ENCODE data around the gene FAAP100. TPM values are rescaled to one million over a fixed set of nuclear protein-coding genes. Genes with fewer than 3 reads are reported as not detected.

The FAAP100 gene
- polyA plus RNA-seq, 1 of the 3 experiments (the other 2 are of a cell fraction), result 18.9 TPM

DNA sequence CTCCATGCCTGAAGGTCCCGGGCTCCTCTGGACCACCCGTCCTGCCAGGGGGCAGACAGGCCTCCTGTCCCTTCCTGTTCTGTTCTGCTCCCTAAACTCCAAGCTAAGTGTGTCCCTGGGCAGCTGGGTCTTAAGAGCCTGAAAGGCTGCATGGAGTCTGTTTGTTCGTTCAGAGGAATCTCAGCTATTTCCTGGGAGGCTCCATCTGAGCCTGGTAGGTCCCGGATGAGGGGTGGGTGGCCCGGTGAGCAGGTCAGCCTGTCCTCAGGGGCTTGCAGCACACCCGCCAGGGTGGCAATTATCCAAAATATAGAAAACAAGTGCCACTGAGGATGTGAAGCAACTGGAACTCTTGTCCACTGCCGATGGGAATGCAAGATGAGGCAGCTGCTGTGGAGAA is 52.1 kb downstream of the FAAP100 start:
- CTCF ChIA-PET, result interaction anchor here (1.2 to 1.9 kb wide), 3 partner anchors 15 to 104 kb away, joined by 3 to 5 read pairs (median 4); no protein-coding TSS in a partner anchor
- POLR2A ChIA-PET, result interaction anchor here (1.1 to 2.6 kb wide), 2 partner anchors 9 to 12 kb away, joined by 3 to 11 read pairs; partner anchors contain the start of gene ACTG1

DNA sequence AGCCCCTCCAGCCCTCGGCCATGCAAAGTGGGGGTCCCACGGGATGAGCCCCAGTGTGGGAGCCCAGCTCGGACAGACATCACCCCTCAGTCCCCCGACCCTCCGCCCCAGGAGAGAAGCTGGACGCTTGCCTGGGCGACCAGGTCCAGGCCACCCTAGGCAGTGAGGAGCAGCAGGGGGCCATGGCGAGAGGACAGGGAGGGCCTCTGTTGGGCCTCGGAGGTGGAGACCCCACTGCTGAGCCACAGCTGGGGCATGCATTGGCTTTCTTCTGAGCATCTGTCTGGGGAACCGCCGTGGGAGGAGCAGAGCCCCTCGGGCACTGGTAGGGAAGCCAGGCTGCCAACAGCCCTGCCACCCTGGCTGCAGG is 52.6 kb downstream of the FAAP100 start:
- WGBS (ENCODE audit: low lambda C conversion rate), result 85% methylated on average over 10 of the region's 12 CpGs
- no peaks in the 10 kb centered on the region for H3K9me2 ChIP-seq
- H3K4me2 ChIP-seq, result peak overlapping the region; percentile 17; the same call in 1 of the 2 replicates
- H3K9me3 ChIP-seq, result no peaks in the 10 kb centered on the region
- TF ChIP-seq EP300 (IDR thresholded peaks at IDR 0.05; ENCODE audit: borderline replicate concordance in 1 of 2, low read depth in 1 of 2, low read length in 1 of 2) (no peak), FOXM1 (IDR thresholded peaks at IDR 0.05; ENCODE audit: low read depth) (no peak), RCOR1 (IDR thresholded peaks at IDR 0.05; ENCODE audit: low read length) (no peak), FOXJ3 (CRISPR knock-in tag; IDR thresholded peaks at IDR 0.05) (no peak), TEAD4 (IDR thresholded peaks at IDR 0.05; ENCODE audit: borderline replicate concordance, insufficient read depth) (no peak), TAF1 (IDR thresholded peaks at IDR 0.05; ENCODE audit: borderline replicate concordance, low read depth, low read length) (no peak), RAD21 (IDR thresholded peaks at IDR 0.05; ENCODE audit: low read length) (no peak)
- TF ChIP-seq, protein P1, sequence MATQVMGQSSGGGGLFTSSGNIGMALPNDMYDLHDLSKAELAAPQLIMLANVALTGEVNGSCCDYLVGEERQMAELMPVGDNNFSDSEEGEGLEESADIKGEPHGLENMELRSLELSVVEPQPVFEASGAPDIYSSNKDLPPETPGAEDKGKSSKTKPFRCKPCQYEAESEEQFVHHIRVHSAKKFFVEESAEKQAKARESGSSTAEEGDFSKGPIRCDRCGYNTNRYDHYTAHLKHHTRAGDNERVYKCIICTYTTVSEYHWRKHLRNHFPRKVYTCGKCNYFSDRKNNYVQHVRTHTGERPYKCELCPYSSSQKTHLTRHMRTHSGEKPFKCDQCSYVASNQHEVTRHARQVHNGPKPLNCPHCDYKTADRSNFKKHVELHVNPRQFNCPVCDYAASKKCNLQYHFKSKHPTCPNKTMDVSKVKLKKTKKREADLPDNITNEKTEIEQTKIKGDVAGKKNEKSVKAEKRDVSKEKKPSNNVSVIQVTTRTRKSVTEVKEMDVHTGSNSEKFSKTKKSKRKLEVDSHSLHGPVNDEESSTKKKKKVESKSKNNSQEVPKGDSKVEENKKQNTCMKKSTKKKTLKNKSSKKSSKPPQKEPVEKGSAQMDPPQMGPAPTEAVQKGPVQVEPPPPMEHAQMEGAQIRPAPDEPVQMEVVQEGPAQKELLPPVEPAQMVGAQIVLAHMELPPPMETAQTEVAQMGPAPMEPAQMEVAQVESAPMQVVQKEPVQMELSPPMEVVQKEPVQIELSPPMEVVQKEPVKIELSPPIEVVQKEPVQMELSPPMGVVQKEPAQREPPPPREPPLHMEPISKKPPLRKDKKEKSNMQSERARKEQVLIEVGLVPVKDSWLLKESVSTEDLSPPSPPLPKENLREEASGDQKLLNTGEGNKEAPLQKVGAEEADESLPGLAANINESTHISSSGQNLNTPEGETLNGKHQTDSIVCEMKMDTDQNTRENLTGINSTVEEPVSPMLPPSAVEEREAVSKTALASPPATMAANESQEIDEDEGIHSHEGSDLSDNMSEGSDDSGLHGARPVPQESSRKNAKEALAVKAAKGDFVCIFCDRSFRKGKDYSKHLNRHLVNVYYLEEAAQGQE (IDR thresholded peaks at IDR 0.05; ENCODE audit: low read depth, low read length), result no peak
- ChIA-PET POLR2A (interaction anchor here (0.6 to 2.6 kb wide), 2 partner anchors 13 to 104 kb away, joined by 4 to 11 read pairs; partner anchors contain the start of gene ACTG1), CTCF (interaction anchor here (1.2 to 1.9 kb wide), 3 partner anchors 15 to 103 kb away, joined by 3 to 5 read pairs (median 4); no protein-coding TSS in a partner anchor)
- no peaks in the 10 kb centered on the region for H4K20me1 ChIP-seq (ENCODE audit: insufficient read depth)
- no peaks in the 10 kb centered on the region for H3K27me3 ChIP-seq (ENCODE audit: insufficient read depth)
- no peaks in the 10 kb centered on the region for H3K79me2 ChIP-seq (ENCODE audit: insufficient read depth)
- no peak overlapping the region for H3K27ac ChIP-seq (ENCODE audit: low read depth in 2 of 2, low read length in 1 of 2)
- DNase-seq, result no peak
- H3K36me3 ChIP-seq (replicated peaks in 1 of 2; ENCODE audit: control insufficient read depth in 1 of 2, insufficient read depth in 2 of 2, low read length in 1 of 2), result no peaks in the 10 kb centered on the region
- H2AFZ ChIP-seq (ENCODE audit: low read depth), result peak overlapping the region; percentile 32; the same call in 1 of the 2 replicates
- H3F3A ChIP-seq (replicated peaks; ENCODE audit: insufficient read depth), result peaks cover 5% of the 10 kb centered on the region
- H3K4me3 ChIP-seq (ENCODE audit: low read depth in 2 of 2, low read length in 1 of 2), result no peak overlapping the region
- peaks cover 0 to 4% of the 10 kb centered on the region in 2 experiments; a peak in 1 of 4 replicates for H3K4me1 ChIP-seq (ENCODE audit: control insufficient read depth in 1 of 2, insufficient read depth in 2 of 2, low read depth in 1 of 2, low read length in 1 of 2)
- no peak overlapping the region for H3K9ac ChIP-seq

More for the DNA sequence above, 52.1 kb downstream of the FAAP100 start:
- Histone ChIP-seq H3K36me3 (replicated peaks in 1 of 2; ENCODE audit: control insufficient read depth in 1 of 2, insufficient read depth in 2 of 2, low read length in 1 of 2) (no peaks in the 10 kb centered on the region), H3K4me1 (ENCODE audit: control insufficient read depth in 1 of 2, insufficient read depth in 2 of 2, low read depth in 1 of 2, low read length in 1 of 2) (no peaks in the 10 kb centered on the region; a peak in 1 of 4 replicates), H3K9me3 (no peaks in the 10 kb centered on the region), H3K4me3 (ENCODE audit: low read depth in 2 of 2, low read length in 1 of 2) (no peak overlapping the region), H3K9me2 (no peaks in the 10 kb centered on the region), H3K9ac (no peak overlapping the region), H4K20me1 (ENCODE audit: insufficient read depth) (no peaks in the 10 kb centered on the region), H3K79me2 (ENCODE audit: insufficient read depth) (no peaks in the 10 kb centered on the region), H3K27ac (ENCODE audit: low read depth in 2 of 2, low read length in 1 of 2) (no peak overlapping the region), H3F3A (replicated peaks; ENCODE audit: insufficient read depth) (peaks cover 10% of the 10 kb centered on the region), H3K27me3 (ENCODE audit: insufficient read depth) (no peaks in the 10 kb centered on the region), H2AFZ (ENCODE audit: low read depth) (peak overlapping the region; percentile 32; the same call in 1 of the 2 replicates), H3K4me2 (peak overlapping the region; percentile 17; the same call in 1 of the 2 replicates)
- TF ChIP-seq JUND (IDR thresholded peaks at IDR 0.05) (no peak), TCF12 (IDR thresholded peaks at IDR 0.05) (no peak), MEF2A (IDR thresholded peaks at IDR 0.05; ENCODE audit: borderline replicate concordance, low read depth) (no peak), RCOR1 (IDR thresholded peaks at IDR 0.05; ENCODE audit: low read length) (no peak), POLR2AphosphoS5 (IDR thresholded peaks at IDR 0.05; ENCODE audit: low read depth, low read length) (no peak), FOXM1 (IDR thresholded peaks at IDR 0.05; ENCODE audit: low read depth) (no peak)
- TF ChIP-seq, protein P2, sequence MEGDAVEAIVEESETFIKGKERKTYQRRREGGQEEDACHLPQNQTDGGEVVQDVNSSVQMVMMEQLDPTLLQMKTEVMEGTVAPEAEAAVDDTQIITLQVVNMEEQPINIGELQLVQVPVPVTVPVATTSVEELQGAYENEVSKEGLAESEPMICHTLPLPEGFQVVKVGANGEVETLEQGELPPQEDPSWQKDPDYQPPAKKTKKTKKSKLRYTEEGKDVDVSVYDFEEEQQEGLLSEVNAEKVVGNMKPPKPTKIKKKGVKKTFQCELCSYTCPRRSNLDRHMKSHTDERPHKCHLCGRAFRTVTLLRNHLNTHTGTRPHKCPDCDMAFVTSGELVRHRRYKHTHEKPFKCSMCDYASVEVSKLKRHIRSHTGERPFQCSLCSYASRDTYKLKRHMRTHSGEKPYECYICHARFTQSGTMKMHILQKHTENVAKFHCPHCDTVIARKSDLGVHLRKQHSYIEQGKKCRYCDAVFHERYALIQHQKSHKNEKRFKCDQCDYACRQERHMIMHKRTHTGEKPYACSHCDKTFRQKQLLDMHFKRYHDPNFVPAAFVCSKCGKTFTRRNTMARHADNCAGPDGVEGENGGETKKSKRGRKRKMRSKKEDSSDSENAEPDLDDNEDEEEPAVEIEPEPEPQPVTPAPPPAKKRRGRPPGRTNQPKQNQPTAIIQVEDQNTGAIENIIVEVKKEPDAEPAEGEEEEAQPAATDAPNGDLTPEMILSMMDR (IDR thresholded peaks at IDR 0.05), result no peak
- TF ChIP-seq, protein P3, sequence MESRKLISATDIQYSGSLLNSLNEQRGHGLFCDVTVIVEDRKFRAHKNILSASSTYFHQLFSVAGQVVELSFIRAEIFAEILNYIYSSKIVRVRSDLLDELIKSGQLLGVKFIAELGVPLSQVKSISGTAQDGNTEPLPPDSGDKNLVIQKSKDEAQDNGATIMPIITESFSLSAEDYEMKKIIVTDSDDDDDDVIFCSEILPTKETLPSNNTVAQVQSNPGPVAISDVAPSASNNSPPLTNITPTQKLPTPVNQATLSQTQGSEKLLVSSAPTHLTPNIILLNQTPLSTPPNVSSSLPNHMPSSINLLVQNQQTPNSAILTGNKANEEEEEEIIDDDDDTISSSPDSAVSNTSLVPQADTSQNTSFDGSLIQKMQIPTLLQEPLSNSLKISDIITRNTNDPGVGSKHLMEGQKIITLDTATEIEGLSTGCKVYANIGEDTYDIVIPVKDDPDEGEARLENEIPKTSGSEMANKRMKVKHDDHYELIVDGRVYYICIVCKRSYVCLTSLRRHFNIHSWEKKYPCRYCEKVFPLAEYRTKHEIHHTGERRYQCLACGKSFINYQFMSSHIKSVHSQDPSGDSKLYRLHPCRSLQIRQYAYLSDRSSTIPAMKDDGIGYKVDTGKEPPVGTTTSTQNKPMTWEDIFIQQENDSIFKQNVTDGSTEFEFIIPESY (IDR thresholded peaks at IDR 0.05; ENCODE audit: borderline replicate concordance, low read depth), result no peak
- WGBS (ENCODE audit: low lambda C conversion rate), result 60% methylated on average over 5 of the region's 7 CpGs
- DNase-seq, result no peak
